H9 (cell line): ENCODE results near the gene ZNF791. TPM values are rescaled to one million over a fixed set of nuclear protein-coding genes. Genes with fewer than 3 reads are reported as not detected.

Experiments used
- DNase-seq: peaks from one replicate; pipeline ENCODE4 v3.0.0-alpha.2; 2017
- H2AFZ ChIP-seq: one replicate; pipeline ENCODE4 v1.6.1; 2013; ENCODE audit warnings: mild to moderate bottlenecking, low read length, control low read depth, moderate library complexity
- H2AK5ac ChIP-seq: 2 replicates; pipeline ENCODE4 v1.6.1; 2013; ENCODE audit warnings: low read length, control low read depth, mixed read lengths; ENCODE audit not compliant: insufficient read length
- H2BK120ac ChIP-seq: one replicate; pipeline ENCODE4 v1.6.1; 2013; ENCODE audit warnings: low read depth, mild to moderate bottlenecking, low read length, control low read depth, inconsistent platforms; ENCODE audit not compliant: poor library complexity, severe bottlenecking
- H2BK12ac ChIP-seq: 2 replicates; pipeline ENCODE4 v1.6.1; 2013; ENCODE audit warnings: low read length, control low read depth, mixed read lengths, low read depth; ENCODE audit not compliant: insufficient read length
- H2BK15ac ChIP-seq: 2 replicates; pipeline ENCODE4 v1.6.1; 2013; ENCODE audit warnings: low read depth, low read length, control low read depth
- H2BK20ac ChIP-seq: one replicate; pipeline ENCODE4 v1.6.1; 2013; ENCODE audit warnings: low read depth, mild to moderate bottlenecking, low read length, control low read depth, inconsistent platforms; ENCODE audit not compliant: poor library complexity, severe bottlenecking
- H2BK5ac ChIP-seq: 2 replicates; pipeline ENCODE4 v1.6.1; 2013; ENCODE audit warnings: low read length, control low read depth, mixed read lengths; ENCODE audit not compliant: insufficient read length
- H3K14ac ChIP-seq: 2 replicates; pipeline ENCODE4 v1.6.1; 2013; ENCODE audit warnings: low read length, control low read depth; ENCODE audit not compliant: insufficient read depth
- H3K18ac ChIP-seq: 2 replicates; pipeline ENCODE4 v1.6.1; 2013; ENCODE audit warnings: low read depth, mild to moderate bottlenecking, mixed read lengths, low read length, control low read depth; ENCODE audit not compliant: insufficient read length
- H3K23ac ChIP-seq: 2 replicates; pipeline ENCODE4 v1.6.1; 2013; ENCODE audit warnings: low read length, control low read depth, mixed read lengths, low read depth; ENCODE audit not compliant: insufficient read length
- H3K23me2 ChIP-seq: 2 replicates; pipeline ENCODE4 v1.6.1; 2013; ENCODE audit warnings: low read depth, mild to moderate bottlenecking, mixed read lengths, low read length, control low read depth; ENCODE audit not compliant: insufficient read length, poor library complexity, severe bottlenecking
- H3K27ac ChIP-seq: 2 replicates; pipeline ENCODE4 v1.5.1; 2013; ENCODE audit warnings: low read length, control low read depth, mixed read lengths, low read depth; ENCODE audit not compliant: insufficient read length
- H3K27me3 ChIP-seq: 2 replicates; pipeline ENCODE4 v1.6.1; 2013; ENCODE audit warnings: low read length, control low read depth, inconsistent platforms; ENCODE audit not compliant: insufficient read depth
- H3K4ac ChIP-seq: 2 replicates; pipeline ENCODE4 v1.6.1; 2013; ENCODE audit warnings: low read depth, mild to moderate bottlenecking, control low read depth, inconsistent platforms, low read length, moderate library complexity
- H3K4me1 ChIP-seq: 2 replicates; pipeline ENCODE4 v1.6.1; 2013; ENCODE audit warnings: low read length, control low read depth, inconsistent platforms; ENCODE audit not compliant: insufficient read depth
- H3K4me2 ChIP-seq: 2 replicates; pipeline ENCODE4 v1.6.1; 2013; ENCODE audit warnings: low read length, control low read depth, mixed read lengths; ENCODE audit not compliant: insufficient read length, insufficient read depth
- H3K56ac ChIP-seq: 2 replicates; pipeline ENCODE4 v1.6.1; 2013; ENCODE audit warnings: low read depth, mild to moderate bottlenecking, mixed read lengths, low read length, control low read depth; ENCODE audit not compliant: insufficient read length
- H3K79me1 ChIP-seq: 2 replicates; pipeline ENCODE4 v1.6.1; 2013; ENCODE audit warnings: low read depth, mild to moderate bottlenecking, moderate library complexity, low read length, control low read depth, inconsistent platforms; ENCODE audit not compliant: insufficient read depth, poor library complexity, severe bottlenecking
- H3K79me2 ChIP-seq: 2 replicates; pipeline ENCODE4 v1.6.1; 2013; ENCODE audit warnings: low read length, control low read depth, inconsistent platforms; ENCODE audit not compliant: insufficient read depth
- H3K9ac ChIP-seq: 2 replicates; pipeline ENCODE4 v1.6.1; 2013; ENCODE audit warnings: low read length, control low read depth, mixed read lengths; ENCODE audit not compliant: insufficient read length; ENCODE audit errors: extremely low read depth
- H3K9me3 ChIP-seq: one replicate; pipeline ENCODE4 v1.6.1; 2013; ENCODE audit warnings: low read depth, low read length, inconsistent platforms; ENCODE audit not compliant: control insufficient read depth
- H3T11ph ChIP-seq: one replicate; pipeline ENCODE4 v1.6.1; 2013; ENCODE audit warnings: mild to moderate bottlenecking, low read length, control low read depth, inconsistent platforms
- H4K20me1 ChIP-seq: one replicate; pipeline ENCODE4 v1.6.1; 2013; ENCODE audit not compliant: control insufficient read depth, insufficient read length, insufficient read depth
- H4K5ac ChIP-seq: 2 replicates; pipeline ENCODE4 v1.6.1; 2013; ENCODE audit warnings: low read depth, mild to moderate bottlenecking, mixed read lengths, low read length, control low read depth; ENCODE audit not compliant: insufficient read length
- H4K8ac ChIP-seq: replicated peaks from 2 replicates; pipeline ENCODE4 v1.6.1; 2013; ENCODE audit warnings: low read length, control low read depth, mixed read lengths, low read depth; ENCODE audit not compliant: insufficient read length
- H4K91ac ChIP-seq: 2 replicates; pipeline ENCODE4 v1.6.1; 2013; ENCODE audit warnings: low read depth, mild to moderate bottlenecking, moderate library complexity, mixed read lengths, low read length, control low read depth; ENCODE audit not compliant: insufficient read length
- H3K27ac Mint-ChIP-seq, 3 experiments: 2 replicates in 2 of 3; 3 replicates in 1 of 3; pipeline ENCODE4 v1.8.0; 2020 to 2021; ENCODE audit warnings: mixed read lengths in 3 of 3, mild to moderate bottlenecking in 1 of 3, moderate library complexity in 1 of 3
- H3K27me3 Mint-ChIP-seq: 2 replicates; pipeline ENCODE4 v1.8.0; 2021; ENCODE audit warnings: low read depth, mild to moderate bottlenecking, moderate library complexity, mixed read lengths
- H3K36me3 Mint-ChIP-seq, 3 experiments: 2 replicates in 2 of 3; 3 replicates in 1 of 3; pipeline ENCODE4 v1.8.0; 2020 to 2021; ENCODE audit warnings: low read depth in 3 of 3, mixed read lengths in 3 of 3; ENCODE audit not compliant: insufficient read depth in 1 of 3
- H3K4me1 Mint-ChIP-seq, 2 experiments: 2 replicates each; pipeline ENCODE4 v1.8.0; 2020; ENCODE audit warnings: mixed read lengths in 2 of 2
- H3K4me3 Mint-ChIP-seq, 2 experiments: 2 replicates in 1 of 2; 3 replicates in 1 of 2; pipeline ENCODE4 v1.8.0; 2020 to 2021; ENCODE audit warnings: mild to moderate bottlenecking in 2 of 2, mixed read lengths in 2 of 2, moderate library complexity in 1 of 2
- H3K9me3 Mint-ChIP-seq, 2 experiments: 2 replicates in 1 of 2; 3 replicates in 1 of 2; pipeline ENCODE4 v1.8.0; 2020; ENCODE audit warnings: mild to moderate bottlenecking in 2 of 2, mixed read lengths in 2 of 2, moderate library complexity in 1 of 2
- CTCF ChIP-seq: fragments of 200-600 bp; sonication (generic); conservative IDR thresholded peaks from 3 replicates; pipeline ENCODE4 v1.8.0; 2021; ENCODE audit warnings: antibody characterized with exemption, mild to moderate bottlenecking
- WGBS: extraction: QIAGEN DNeasy Blood & Tissue Kit; methylation state at CpG from one replicate; pipeline ENCODE4 v1.1.7; 2013; ENCODE audit warnings: missing lambda C conversion rate, low lambda C conversion rate, mixed read lengths; ENCODE audit not compliant: insufficient read length; ENCODE audit errors: extremely low coverage; 5-methylcytosine and 5-hydroxymethylcytosine counted together
- total RNA-seq: library from RNA; stranded (reverse); gene quantifications from 2 replicates; pipeline ENCODE4 v1.2.1, GENCODE V29; 2021

Gene ZNF791
- total RNA-seq, 1 experiment from 2014 or later, result 20.2 TPM

- no peak overlapping the region for H4K5ac ChIP-seq
- H3K79me2 ChIP-seq, result no peaks in the 10 kb centered on the region
- no peaks in the 10 kb centered on the region for H3K9me3 ChIP-seq
- H2BK120ac ChIP-seq, result no peak overlapping the region
- no peak overlapping the region for H4K91ac ChIP-seq
- H3K4me1 ChIP-seq, result no peaks in the 10 kb centered on the region
- H4K8ac ChIP-seq, result no peak overlapping the region
- no peak overlapping the region for H3K56ac ChIP-seq
- peak overlapping the region; percentile 80; the same call in 1 of the 2 replicates for H3K14ac ChIP-seq
- peak overlapping the region; percentile 64 for H2BK5ac ChIP-seq
- no peak overlapping the region for H2BK12ac ChIP-seq
- H3K18ac ChIP-seq, result peak overlapping the region; percentile 81
- no CpG with 5 or more reads among the region's 64 CpGs for WGBS
- peaks cover 0 to 1% of the 10 kb centered on the region in 2 experiments; a peak in 2 of 5 replicates for H3K9me3 Mint-ChIP-seq
- no peak overlapping the region for H3K23ac ChIP-seq
- peak overlapping the region; percentile 64 for H3K4me2 ChIP-seq
- no peak overlapping the region for H2BK20ac ChIP-seq
- peak overlapping the region; percentile 68 for H3K27ac ChIP-seq
- peak overlapping the region; percentile 100 for H3K27ac Mint-ChIP-seq
- no peak for TF ChIP-seq CTCF
- H2AK5ac ChIP-seq, result no peak overlapping the region
- H3K23me2 ChIP-seq, result peaks cover 24% of the 10 kb centered on the region
- peak overlapping the region; percentile 87 for H3K9ac ChIP-seq
- no peaks in the 10 kb centered on the region for H3K79me1 ChIP-seq
- peak overlapping the region; percentile 93 to 94 for H3K4me3 Mint-ChIP-seq
- no peak overlapping the region for H2BK15ac ChIP-seq
- peaks cover 27 to 47% of the 10 kb centered on the region in 2 experiments for H3K4me1 Mint-ChIP-seq
- peak; percentile 75 for DNase-seq
- H3T11ph ChIP-seq, result no peak overlapping the region
- peaks cover 2% of the 10 kb centered on the region for H3K27me3 Mint-ChIP-seq
- H3K27me3 ChIP-seq, result no peaks in the 10 kb centered on the region
- H3K4ac ChIP-seq, result no peak overlapping the region
- H3K36me3 Mint-ChIP-seq, result peaks cover 15 to 39% (median 32%) of the 10 kb centered on the region in 3 experiments
- peak overlapping the region; percentile 82 for H2AFZ ChIP-seq
- no peaks in the 10 kb centered on the region for H4K20me1 ChIP-seq
Measured at GRCh38 chr19:12669270-12670158, 58.8 kb downstream of the ZNF791 start.
